ENCODE measurements around the gene PIEZO2. TPM values are rescaled to one million over a fixed set of nuclear protein-coding genes. Genes with fewer than 3 reads are reported as not detected.

Gene PIEZO2
- total and polyA plus RNA-seq, 2 of the 8 experiments (the other 6 are each of a cell fraction or from before 2014, with no cell fraction given): 4.7 to 16.5 TPM

- no peak overlapping the region for H3K14ac ChIP-seq (ENCODE audit: insufficient read length)
- H4K91ac ChIP-seq (replicated peaks; ENCODE audit: insufficient read length, low read length): no peak overlapping the region
- H3K36me3 ChIP-seq (ENCODE audit: control insufficient read depth in 2 of 4, insufficient read depth in 4 of 4, low read length in 3 of 4): no peaks in the 10 kb centered on the region
- H3K9me3 ChIP-seq (ENCODE audit: insufficient read depth in 2 of 2, low read depth in 1 of 2, low read length in 1 of 2): no peaks in the 10 kb centered on the region
- H3K23me2 ChIP-seq (ENCODE audit: low read depth, low read length): no peaks in the 10 kb centered on the region; the same call in 1 of the 2 replicates
- H3K27ac ChIP-seq (ENCODE audit: low read depth, low read length): no peak overlapping the region
- no peak overlapping the region for H2AK5ac ChIP-seq (ENCODE audit: low read depth, low read length)
- no peak overlapping the region for H2AFZ ChIP-seq (ENCODE audit: low read length)
- H3K18ac ChIP-seq (ENCODE audit: extremely low read depth, low read length): no peak overlapping the region
- peaks cover 2 to 7% (median 5%) of the 10 kb centered on the region in 4 experiments; a peak in 5 of 7 replicates for H3K4me1 ChIP-seq (replicated peaks in 1 of 4; ENCODE audit: control insufficient read depth in 3 of 4, insufficient read depth in 4 of 4, low read length in 3 of 4)
- no peak overlapping the region for H4K5ac ChIP-seq (ENCODE audit: insufficient read length, low read depth, low read length)
- WGBS, 2 experiments (ENCODE audit: extremely low coverage in 1 of 2, insufficient coverage in 1 of 2, insufficient read length in 1 of 2, insufficient replicate concordance in 2 of 2, low coverage in 1 of 2, low lambda C conversion rate in 2 of 2, missing lambda C conversion rate in 1 of 2): 88% methylated on average over 9 of the region's 9 CpGs; no CpG with 5 or more reads in 1 of the 2 experiments
- no peak overlapping the region for H4K8ac ChIP-seq (ENCODE audit: extremely low read depth, insufficient read depth, low read length)
- no peak overlapping the region for H2BK120ac ChIP-seq (replicated peaks; ENCODE audit: low read depth, low read length)
- H2BK12ac ChIP-seq (ENCODE audit: low read depth, low read length): no peak overlapping the region
- DNase-seq (ENCODE audit: low read depth in 1 of 2, low spot score in 2 of 2) (no peak), FAIRE-seq (no peak)
- POLR2A ChIA-PET (ENCODE audit: partially characterized antibody): interaction anchor here (0.8 to 1.2 kb wide), 2 partner anchors 10 to 14 kb away, joined by 3 read pairs; no protein-coding TSS in a partner anchor
- H3K4me2 ChIP-seq (ENCODE audit: insufficient read depth in 1 of 2, low read depth in 2 of 2, low read length in 2 of 2): no peak overlapping the region
- H3K23ac ChIP-seq (ENCODE audit: insufficient read length): no peak overlapping the region
- no peaks in the 10 kb centered on the region for H4K20me1 ChIP-seq (replicated peaks in 1 of 2; ENCODE audit: control insufficient read depth in 1 of 2, insufficient read depth in 2 of 2, low read length in 2 of 2)
- CTCF ChIA-PET (ENCODE audit: partially characterized antibody): interaction anchor here (0.8 to 1.5 kb wide), 2 partner anchors 62 to 85 kb away, joined by 3 read pairs; no protein-coding TSS in a partner anchor
- no peak overlapping the region for H3K56ac ChIP-seq (replicated peaks; ENCODE audit: insufficient read length, low read depth, low read length)
- no peak overlapping the region for H3K4me3 ChIP-seq (ENCODE audit: extremely low read depth in 1 of 4, insufficient read depth in 2 of 4, low read depth in 3 of 4, low read length in 4 of 4)
- no peak overlapping the region for H2BK5ac ChIP-seq (ENCODE audit: low read depth, low read length)
- H3K79me2 ChIP-seq (ENCODE audit: control insufficient read depth in 1 of 2, insufficient read depth in 2 of 2, low read length in 2 of 2): no peaks in the 10 kb centered on the region
- no peak overlapping the region for H2BK20ac ChIP-seq (ENCODE audit: low read length)
- no peaks in the 10 kb centered on the region for H3K27me3 ChIP-seq (replicated peaks in 1 of 4; ENCODE audit: control insufficient read depth in 3 of 4, extremely low read depth in 1 of 4, insufficient read depth in 3 of 4, low read length in 3 of 4)
- H2BK15ac ChIP-seq (ENCODE audit: low read length): no peak overlapping the region
- no peaks in the 10 kb centered on the region for H3K79me1 ChIP-seq (ENCODE audit: low read depth, low read length)
- no peak overlapping the region for H3K9ac ChIP-seq (replicated peaks in 1 of 4; ENCODE audit: extremely low read depth in 1 of 4, low read depth in 3 of 4, low read length in 3 of 4)
- H3K4ac ChIP-seq (replicated peaks; ENCODE audit: insufficient read length, low read depth, low read length): no peak overlapping the region
- TF ChIP-seq RFX5 (IDR thresholded peaks at IDR 0.05; ENCODE audit: borderline replicate concordance, low read depth, low read length) (no peak), CHD2 (IDR thresholded peaks at IDR 0.05; ENCODE audit: low read length) (no peak), POLR2AphosphoS5 (IDR thresholded peaks at IDR 0.05; ENCODE audit: low read depth, low read length) (no peak), NRF1 (IDR thresholded peaks at IDR 0.05; ENCODE audit: low read depth, low read length) (no peak), SP4 (IDR thresholded peaks at IDR 0.05; ENCODE audit: low read length) (no peak), NANOG (IDR thresholded peaks at IDR 0.05; ENCODE audit: insufficient read depth, low read depth, low read length, poor library complexity, severe bottlenecking) (no peak), TCF12 (IDR thresholded peaks at IDR 0.05; ENCODE audit: low read depth, low read length) (no peak), EGR1 (IDR thresholded peaks at IDR 0.05; ENCODE audit: borderline replicate concordance, low read depth, low read length) (no peak), SAP30 (IDR thresholded peaks at IDR 0.05; ENCODE audit: insufficient read depth, insufficient replicate concordance, low read length) (no peak), BCL11A (IDR thresholded peaks at IDR 0.05; ENCODE audit: low read depth in 2 of 2, low read length in 2 of 2) (no peak), SIN3A (conservative IDR thresholded peaks at IDR 0.05 in 1 of 2, IDR thresholded peaks at IDR 0.05 in 1 of 2; ENCODE audit: low read depth in 1 of 2, low read length in 2 of 2) (no peak), SP2 (IDR thresholded peaks at IDR 0.05; ENCODE audit: low read length) (no peak), KDM4A (IDR thresholded peaks at IDR 0.05; ENCODE audit: low read depth, low read length, severe bottlenecking) (no peak)
Observed at GRCh38 chr18:10936176-10937053, 213.0 kb downstream of the PIEZO2 start.
